Mucosa of gallbladder (tissue), 1 donor: ENCODE data around the gene MED19. TPM values are rescaled to one million over a fixed set of nuclear protein-coding genes. Genes with fewer than 3 reads are reported as not detected.
"Not testable (repeated sequence)": the region's sequence is repeated elsewhere in the genome, so short reads cannot be mapped to it uniquely, and the experiment has no call there.

Experiments
- DNase-seq: peaks from one replicate; pipeline ENCODE4 v3.0.0-alpha.2; 2020; ENCODE audit warnings: low spot score
- total RNA-seq: library from RNA; stranded (reverse); gene quantifications from one replicate; pipeline ENCODE4 v1.2.1, GENCODE V29; 2021
- donor health status: DM: no; HTN: no; CAD: no.

Gene MED19
- total RNA-seq, result 15.6 TPM

GRCh38 chr11:57711414-57712255 lies at the start of gene MED19:
MED19 (minus strand) TSS chr11:57712215; CDS start chr11:57712179, 36 bp downstream.
- DNase-seq, result peak; percentile 87

- DNase-seq, result no peak
Measured at GRCh38 chr11:57758174-57758573, 46.2 kb upstream of the MED19 start.

- no peak for DNase-seq
Measured at GRCh38 chr11:57752954-57753353, 40.9 kb upstream of the MED19 start.

GRCh38 chr11:57751676-57752253 lies 39.8 kb upstream of the MED19 start, which contains the start of gene BTBD18:
BTBD18 (minus strand) TSS chr11:57751819; CDS start chr11:57751188, 631 bp downstream.
- no peak for DNase-seq

- DNase-seq, result no peak
Measured at GRCh38 chr11:57751176-57751575, 39.2 kb upstream of the MED19 start.

- DNase-seq, result no peak
Measured at GRCh38 chr11:57746920-57747319, 34.9 kb upstream of the MED19 start.

- DNase-seq, result no peak
Measured at GRCh38 chr11:57745206-57745605, 33.2 kb upstream of the MED19 start.

GRCh38 chr11:57744357-57744756 lies 32.3 kb upstream of the MED19 start:
- DNase-seq, result no peak

GRCh38 chr11:57742087-57742452 lies 30.1 kb upstream of the MED19 start:
- no peak for DNase-seq

- peak; percentile 96 for DNase-seq
Measured at GRCh38 chr11:57741132-57742086, 29.4 kb upstream of the MED19 start, which contains the start of gene SELENOH. SELENOH (plus strand) TSS chr11:57741491; CDS start chr11:57741596, 105 bp downstream.

GRCh38 chr11:57735619-57736298 lies 23.7 kb upstream of the MED19 start:
- peak; percentile 12 for DNase-seq

- no peak for DNase-seq
Measured at GRCh38 chr11:57732661-57733060, 20.6 kb upstream of the MED19 start.

- DNase-seq, result no peak
Measured at GRCh38 chr11:57729479-57729878, 17.5 kb upstream of the MED19 start.

GRCh38 chr11:57728829-57729228 lies 16.8 kb upstream of the MED19 start:
- no peak for DNase-seq

GRCh38 chr11:57727185-57727584 lies 15.2 kb upstream of the MED19 start:
- no peak for DNase-seq

- not testable (repeated sequence) for DNase-seq
Measured at GRCh38 chr11:57716726-57717125, 4.7 kb upstream of the MED19 start.

GRCh38 chr11:57713835-57714234 lies 1.8 kb upstream of the MED19 start:
- DNase-seq, result no peak

GRCh38 chr11:57712256-57713150 lies 488 bp upstream of the MED19 start, which contains the start of gene TMX2:
TMX2 (plus strand) TSS chr11:57712593; CDS start chr11:57712619, 26 bp downstream.
- peak; percentile 96 for DNase-seq

- DNase-seq, result no peak
Measured at GRCh38 chr11:57709802-57710367, 2.1 kb downstream of the MED19 start.

GRCh38 chr11:57705432-57705831 lies 6.6 kb downstream of the MED19 start:
- not testable (repeated sequence) for DNase-seq
